Measurements from ENCODE around the gene PRR18. TPM values are rescaled to one million over a fixed set of nuclear protein-coding genes. Genes with fewer than 3 reads are reported as not detected.

PRR18 gene
- total RNA-seq, 1 donor from 2014 or later: 0.13 TPM

DNA sequence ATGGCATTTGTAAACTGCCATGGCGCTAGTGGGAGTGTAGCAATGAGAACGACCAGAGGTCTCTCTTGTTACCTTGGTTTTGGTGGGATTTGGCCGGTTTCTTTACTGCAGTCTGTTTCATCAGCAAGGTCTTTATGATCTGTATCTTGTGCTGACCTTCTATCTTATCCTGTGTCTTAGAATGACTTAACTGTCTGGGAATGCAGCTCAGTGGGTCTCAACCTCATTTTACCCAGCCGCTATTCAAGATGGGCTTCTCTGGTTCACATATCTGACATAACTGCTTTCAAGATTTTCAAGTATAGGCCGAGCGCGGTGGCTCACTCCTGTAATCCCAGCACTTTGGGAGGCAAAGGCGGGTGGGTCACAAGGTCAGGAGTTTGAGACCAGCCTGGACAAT is 36.0 kb upstream of the PRR18 start:
- DNase-seq (ENCODE audit: low read depth): no peak
- no peaks in the 10 kb centered on the region for H3K27me3 ChIP-seq (ENCODE audit: control insufficient read depth, insufficient read depth, low read length)
- no peaks in the 10 kb centered on the region for H3K36me3 ChIP-seq (ENCODE audit: control insufficient read depth, insufficient read depth, low read length)
- no peak overlapping the region for H3K4me3 ChIP-seq (ENCODE audit: low read depth, low read length)
- TF ChIP-seq, protein P1, sequence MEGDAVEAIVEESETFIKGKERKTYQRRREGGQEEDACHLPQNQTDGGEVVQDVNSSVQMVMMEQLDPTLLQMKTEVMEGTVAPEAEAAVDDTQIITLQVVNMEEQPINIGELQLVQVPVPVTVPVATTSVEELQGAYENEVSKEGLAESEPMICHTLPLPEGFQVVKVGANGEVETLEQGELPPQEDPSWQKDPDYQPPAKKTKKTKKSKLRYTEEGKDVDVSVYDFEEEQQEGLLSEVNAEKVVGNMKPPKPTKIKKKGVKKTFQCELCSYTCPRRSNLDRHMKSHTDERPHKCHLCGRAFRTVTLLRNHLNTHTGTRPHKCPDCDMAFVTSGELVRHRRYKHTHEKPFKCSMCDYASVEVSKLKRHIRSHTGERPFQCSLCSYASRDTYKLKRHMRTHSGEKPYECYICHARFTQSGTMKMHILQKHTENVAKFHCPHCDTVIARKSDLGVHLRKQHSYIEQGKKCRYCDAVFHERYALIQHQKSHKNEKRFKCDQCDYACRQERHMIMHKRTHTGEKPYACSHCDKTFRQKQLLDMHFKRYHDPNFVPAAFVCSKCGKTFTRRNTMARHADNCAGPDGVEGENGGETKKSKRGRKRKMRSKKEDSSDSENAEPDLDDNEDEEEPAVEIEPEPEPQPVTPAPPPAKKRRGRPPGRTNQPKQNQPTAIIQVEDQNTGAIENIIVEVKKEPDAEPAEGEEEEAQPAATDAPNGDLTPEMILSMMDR (IDR thresholded peaks at IDR 0.05; ENCODE audit: insufficient read depth, low read length, poor library complexity, severe bottlenecking): no peak

DNA sequence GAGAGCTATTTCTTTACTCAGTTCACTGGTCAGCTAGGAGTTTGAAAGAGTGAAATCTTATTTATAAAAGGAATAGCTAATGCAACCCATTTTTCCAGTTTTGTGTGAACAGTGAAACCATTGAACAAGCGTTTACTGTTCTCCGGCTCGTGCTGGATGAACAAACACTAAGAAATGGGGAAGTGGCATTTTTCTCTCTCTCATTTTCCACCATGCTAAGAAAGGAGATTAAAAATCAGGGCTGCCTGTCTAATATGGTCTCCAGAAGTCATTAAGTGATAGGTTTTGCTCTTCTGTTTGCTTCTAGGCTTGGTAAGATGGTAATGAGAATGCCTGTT is 34.9 kb upstream of the PRR18 start:
- Histone ChIP-seq H3K4me3 (ENCODE audit: low read depth, low read length) (peak overlapping the region; percentile 99), H3K36me3 (ENCODE audit: control insufficient read depth, insufficient read depth, low read length) (no peaks in the 10 kb centered on the region), H3K27me3 (ENCODE audit: control insufficient read depth, insufficient read depth, low read length) (no peaks in the 10 kb centered on the region)
- no peak for DNase-seq (ENCODE audit: low read depth)
- TF ChIP-seq, protein P1 (IDR thresholded peaks at IDR 0.05; ENCODE audit: insufficient read depth, low read length, poor library complexity, severe bottlenecking): no peak

GRCh38 chr6:166342349-166343149 is 34.4 kb upstream of the PRR18 start, which contains the start of gene SFT2D1:
SFT2D1 (minus strand) TSS chr6:166342545; CDS start chr6:166342481, 64 bp downstream.
- TF ChIP-seq, protein P1 (IDR thresholded peaks at IDR 0.05; ENCODE audit: insufficient read depth, low read length, poor library complexity, severe bottlenecking): no peak
- Histone ChIP-seq H3K27me3 (ENCODE audit: control insufficient read depth, insufficient read depth, low read length) (no peaks in the 10 kb centered on the region), H3K4me3 (ENCODE audit: low read depth, low read length) (peak within 1 kb of the TSS; percentile 99), H3K36me3 (ENCODE audit: control insufficient read depth, insufficient read depth, low read length) (no peaks in the 10 kb centered on the region)
- no peak for DNase-seq (ENCODE audit: low read depth)

DNA sequence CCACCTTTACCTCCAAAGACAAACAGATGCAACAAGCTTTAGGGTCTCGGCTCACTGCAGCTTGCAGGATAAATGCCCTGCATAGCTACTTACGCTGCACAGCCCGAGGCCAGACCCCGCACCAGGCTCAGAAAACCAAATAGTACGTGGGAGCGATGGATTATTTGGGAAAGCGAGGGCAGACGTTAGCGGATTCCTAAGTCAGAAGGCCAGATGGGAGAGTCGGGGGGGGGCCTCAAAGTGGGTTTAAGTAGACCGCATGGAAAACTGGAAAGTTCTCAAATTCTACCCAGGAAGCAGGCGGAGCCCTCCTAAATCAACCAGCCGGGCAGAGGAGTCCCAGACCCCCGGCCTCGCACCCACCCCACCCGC is 33.8 kb upstream of the PRR18 start:
- DNase-seq (ENCODE audit: low read depth): no peak

DNA sequence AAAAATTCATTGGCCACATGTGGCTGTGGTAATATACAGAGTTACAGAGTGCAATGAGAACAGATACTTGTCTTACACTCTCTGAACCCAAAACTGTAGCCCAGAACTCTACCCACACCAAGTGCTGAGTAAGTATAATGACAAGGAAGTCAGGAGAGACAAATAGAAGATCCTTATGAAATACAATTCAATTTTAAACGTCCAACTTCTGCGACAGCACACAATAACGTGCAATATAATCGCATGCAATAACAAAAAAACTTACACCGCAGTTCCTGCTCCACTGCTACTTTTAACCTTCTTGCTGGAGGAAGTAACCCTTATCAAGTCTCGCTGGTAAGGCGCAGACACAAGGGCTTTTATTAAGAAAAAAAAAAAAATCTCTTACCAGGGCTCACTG is 33.3 kb upstream of the PRR18 start:
- TF ChIP-seq, protein P1 (IDR thresholded peaks at IDR 0.05; ENCODE audit: insufficient read depth, low read length, poor library complexity, severe bottlenecking): no peak
- Histone ChIP-seq H3K4me3 (ENCODE audit: low read depth, low read length) (peak overlapping the region; percentile 99), H3K27me3 (ENCODE audit: control insufficient read depth, insufficient read depth, low read length) (no peaks in the 10 kb centered on the region), H3K36me3 (ENCODE audit: control insufficient read depth, insufficient read depth, low read length) (no peaks in the 10 kb centered on the region)
- no peak for DNase-seq (ENCODE audit: low read depth)

More for the DNA sequence above, 33.8 kb upstream of the PRR18 start:
- Histone ChIP-seq H3K4me3 (ENCODE audit: low read depth, low read length) (peak overlapping the region; percentile 99), H3K36me3 (ENCODE audit: control insufficient read depth, insufficient read depth, low read length) (no peaks in the 10 kb centered on the region), H3K27me3 (ENCODE audit: control insufficient read depth, insufficient read depth, low read length) (no peaks in the 10 kb centered on the region)
- TF ChIP-seq, protein P1 (IDR thresholded peaks at IDR 0.05; ENCODE audit: insufficient read depth, low read length, poor library complexity, severe bottlenecking): no peak

- Histone ChIP-seq H3K36me3 (ENCODE audit: control insufficient read depth, insufficient read depth, low read length) (no peaks in the 10 kb centered on the region), H3K27me3 (ENCODE audit: control insufficient read depth, insufficient read depth, low read length) (no peaks in the 10 kb centered on the region), H3K4me3 (ENCODE audit: low read depth, low read length) (no peak overlapping the region)
- DNase-seq (ENCODE audit: low read depth): no peak
- TF ChIP-seq, protein P1 (IDR thresholded peaks at IDR 0.05; ENCODE audit: insufficient read depth, low read length, poor library complexity, severe bottlenecking): no peak
Measured at GRCh38 chr6:166338854-166339253, 30.7 kb upstream of the PRR18 start.
